Suprapubic skin (tissue), 4 donors: Measurements from ENCODE around the gene PNMA1. TPM values are rescaled to one million over a fixed set of nuclear protein-coding genes. Genes with fewer than 3 reads are reported as not detected.

Experiments
- DNase-seq, 2 donors: peaks; one replicate each; pipeline ENCODE4 v3.0.0-alpha.2; 2019; ENCODE audit warnings: low spot score in 2 of 2
- H3K27ac ChIP-seq: fragments of 200-600 bp; sonication (generic); one replicate; pipeline ENCODE4 v1.5.1; 2019
- H3K27me3 ChIP-seq: fragments of 200-600 bp; sonication (generic); one replicate; pipeline ENCODE4 v1.5.1; 2019
- H3K36me3 ChIP-seq: fragments of 200-600 bp; sonication (generic); one replicate; pipeline ENCODE4 v1.5.1; 2019
- H3K4me1 ChIP-seq: fragments of 200-600 bp; sonication (generic); one replicate; pipeline ENCODE4 v1.5.1; 2019
- H3K4me3 ChIP-seq: fragments of 200-600 bp; sonication (generic); one replicate; pipeline ENCODE4 v1.5.1; 2019; ENCODE audit warnings: mild to moderate bottlenecking
- H3K9me3 ChIP-seq: fragments of 200-600 bp; sonication (generic); one replicate; pipeline ENCODE4 v1.5.1; 2019
- CTCF ChIP-seq, 2 donors: fragments of 200-600 bp in 1 of 2; fragments of 450-650 bp in 1 of 2; sonication (generic) in 1 of 2; IDR thresholded peaks; one replicate each; pipeline ENCODE4 v1.5.1; 2016 to 2019; ENCODE audit warnings: antibody characterized with exemption in 2 of 2, mild to moderate bottlenecking in 1 of 2, moderate library complexity in 1 of 2
- EP300 ChIP-seq: sonication (generic); formaldehyde crosslinking; IDR thresholded peaks from one replicate; pipeline ENCODE4 v1.6.1; 2017; ENCODE audit warnings: antibody characterized with exemption
- POLR2A ChIP-seq, 2 donors: fragments of 450-650 bp; IDR thresholded peaks; one replicate each; pipeline ENCODE4 v1.6.1; 2017; ENCODE audit warnings: antibody characterized with exemption in 2 of 2, mild to moderate bottlenecking in 2 of 2, moderate library complexity in 2 of 2
- POLR2AphosphoS5 ChIP-seq, 3 donors: sonication (generic); formaldehyde crosslinking; IDR thresholded peaks; one replicate each; pipeline ENCODE4 v1.6.1; 2017; ENCODE audit warnings: antibody characterized with exemption in 3 of 3
- WGBS: methylation state at CpG from one replicate; pipeline ENCODE4 v1.1.5; 2018; 5-methylcytosine and 5-hydroxymethylcytosine counted together
- total RNA-seq, 4 donors: library from RNA; depleted of rRNA; stranded (reverse); fragments of >200 nt; gene quantifications; one replicate each; pipeline ENCODE4 v1.1.0, GENCODE V29; 2016

PNMA1 gene
- total RNA-seq, 4 donors from 2014 or later: 5.2 to 9.8 (median 6.4) TPM

- H3K27me3 ChIP-seq: no peaks in the 10 kb centered on the region
- 93% methylated on average over 2 of the region's 2 CpGs for WGBS
- H3K27ac ChIP-seq: no peak overlapping the region
- no peak overlapping the region for H3K4me3 ChIP-seq
- H3K4me1 ChIP-seq: no peaks in the 10 kb centered on the region
- TF ChIP-seq POLR2A (IDR thresholded peaks at IDR 0.05) (no peak), CTCF (IDR thresholded peaks at IDR 0.05) (no peak), EP300 (no peak), POLR2AphosphoS5 (IDR thresholded peaks at IDR 0.05) (no peak)
- no peaks in the 10 kb centered on the region for H3K9me3 ChIP-seq
- no peaks in the 10 kb centered on the region for H3K36me3 ChIP-seq
- DNase-seq: no peak
Measured at GRCh38 chr14:73694083-73694482, 20.1 kb downstream of the PNMA1 start.

GRCh38 chr14:73686901-73687300 lies 27.3 kb downstream of the PNMA1 start:
- WGBS: 91% methylated on average over 3 of the region's 3 CpGs
- Histone ChIP-seq H3K9me3 (no peaks in the 10 kb centered on the region), H3K27ac (no peak overlapping the region), H3K27me3 (no peaks in the 10 kb centered on the region), H3K4me1 (no peaks in the 10 kb centered on the region), H3K4me3 (no peak overlapping the region), H3K36me3 (peaks cover 8% of the 10 kb centered on the region)
- no peak for DNase-seq
- TF ChIP-seq CTCF (IDR thresholded peaks at IDR 0.05): no peak
- TF ChIP-seq POLR2A (IDR thresholded peaks at IDR 0.05): no peak
- TF ChIP-seq POLR2AphosphoS5 (IDR thresholded peaks at IDR 0.05): no peak
- no peak for TF ChIP-seq EP300

GRCh38 chr14:73685328-73685727 lies 28.9 kb downstream of the PNMA1 start:
- H3K4me3 ChIP-seq: no peak overlapping the region
- peaks cover 8% of the 10 kb centered on the region for H3K36me3 ChIP-seq
- H3K27ac ChIP-seq: no peak overlapping the region
- WGBS: 91% methylated on average over 9 of the region's 9 CpGs
- H3K4me1 ChIP-seq: no peaks in the 10 kb centered on the region
- H3K27me3 ChIP-seq: no peaks in the 10 kb centered on the region
- no peak for TF ChIP-seq POLR2A (IDR thresholded peaks at IDR 0.05)
- TF ChIP-seq POLR2AphosphoS5 (IDR thresholded peaks at IDR 0.05): no peak
- TF ChIP-seq CTCF (IDR thresholded peaks at IDR 0.05): no peak
- TF ChIP-seq EP300: no peak
- DNase-seq: no peak
- no peaks in the 10 kb centered on the region for H3K9me3 ChIP-seq

- DNase-seq: no peak
- 96% methylated on average over 5 of the region's 5 CpGs for WGBS
- Histone ChIP-seq H3K9me3 (no peaks in the 10 kb centered on the region), H3K27me3 (no peaks in the 10 kb centered on the region), H3K4me3 (no peak overlapping the region), H3K4me1 (no peaks in the 10 kb centered on the region), H3K36me3 (peaks cover 8% of the 10 kb centered on the region), H3K27ac (no peak overlapping the region)
- TF ChIP-seq CTCF (IDR thresholded peaks at IDR 0.05) (no peak), POLR2A (IDR thresholded peaks at IDR 0.05) (no peak), EP300 (no peak), POLR2AphosphoS5 (IDR thresholded peaks at IDR 0.05) (no peak)
Measured at GRCh38 chr14:73684627-73685026, 29.6 kb downstream of the PNMA1 start.

- 94% methylated on average over 5 of the region's 5 CpGs for WGBS
- TF ChIP-seq EP300 (no peak), CTCF (IDR thresholded peaks at IDR 0.05) (no peak), POLR2AphosphoS5 (IDR thresholded peaks at IDR 0.05) (no peak), POLR2A (IDR thresholded peaks at IDR 0.05) (no peak)
- Histone ChIP-seq H3K4me3 (no peak overlapping the region), H3K9me3 (no peaks in the 10 kb centered on the region), H3K4me1 (no peaks in the 10 kb centered on the region), H3K27me3 (no peaks in the 10 kb centered on the region), H3K27ac (no peak overlapping the region), H3K36me3 (no peaks in the 10 kb centered on the region)
- DNase-seq: no peak
Measured at GRCh38 chr14:73680821-73681220, 33.4 kb downstream of the PNMA1 start.
